Left forelimb (tissue), 1 donor: Measurements from ENCODE around the gene EPS8L3.

Source experiments
- DNase-seq: peaks from one replicate; pipeline ENCODE4 v3.0.0-alpha.2; 2018; ENCODE audit warnings: low spot score

The EPS8L3 gene

DNA sequence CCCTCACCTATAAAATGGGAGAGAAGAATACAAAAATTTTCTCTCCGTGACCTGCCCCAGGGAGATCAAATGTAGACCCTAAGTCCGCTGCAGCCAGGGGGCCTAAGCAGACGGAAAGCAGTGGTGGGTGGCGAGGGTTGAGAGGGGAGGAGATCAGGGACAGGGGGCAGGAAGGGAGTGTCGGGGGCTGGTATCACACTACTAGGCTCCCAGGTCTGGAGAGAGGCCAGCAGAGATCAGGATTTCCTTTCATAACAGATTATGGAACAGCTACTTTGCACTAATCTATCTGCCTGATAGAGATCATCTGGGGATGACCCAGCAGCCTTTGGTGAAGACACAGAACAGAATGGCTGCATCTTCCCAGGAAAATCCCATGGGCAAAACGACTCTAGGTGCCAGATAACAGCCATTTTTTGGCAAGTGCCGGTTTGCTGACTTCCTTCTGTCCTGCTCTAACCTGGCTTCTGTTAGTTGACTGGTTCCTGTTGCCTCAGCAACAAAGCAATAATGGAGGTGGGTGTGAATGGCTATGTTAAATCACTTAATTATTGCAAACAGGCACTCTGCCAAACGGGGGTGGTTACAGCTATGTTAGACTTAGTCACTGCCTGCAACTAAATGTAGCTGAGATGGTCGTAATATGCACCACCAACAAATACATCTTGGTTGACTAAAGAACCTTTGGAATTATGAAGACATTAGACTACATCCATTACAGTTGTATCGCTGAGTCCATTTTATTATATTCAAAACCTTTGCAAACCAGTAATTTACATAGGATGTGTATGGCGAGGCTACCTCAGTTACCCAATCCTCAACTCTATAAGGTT is 30.0 kb upstream of the EPS8L3 start:
- DNase-seq: peak; percentile 64

DNA sequence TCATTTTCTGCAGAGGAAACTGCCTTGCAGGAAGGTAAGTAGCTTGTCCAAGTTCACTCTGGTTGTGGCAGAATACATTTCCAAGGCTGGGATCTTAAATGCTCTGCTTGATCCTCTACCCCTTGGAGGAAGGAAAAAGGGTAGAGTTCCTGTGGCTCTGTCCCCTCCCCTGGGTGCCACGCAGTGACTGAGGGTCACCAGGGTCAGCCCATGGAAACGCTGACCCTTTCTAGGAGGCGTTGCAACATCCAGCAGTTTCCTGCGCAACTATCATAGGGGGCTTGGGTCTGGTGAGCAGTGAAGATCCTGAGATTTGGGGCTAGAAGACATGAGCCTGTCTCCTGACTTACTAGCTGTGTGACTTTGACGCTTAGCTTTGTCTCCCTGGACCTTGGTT is 29.4 kb upstream of the EPS8L3 start:
- DNase-seq: peak; percentile 42

DNA sequence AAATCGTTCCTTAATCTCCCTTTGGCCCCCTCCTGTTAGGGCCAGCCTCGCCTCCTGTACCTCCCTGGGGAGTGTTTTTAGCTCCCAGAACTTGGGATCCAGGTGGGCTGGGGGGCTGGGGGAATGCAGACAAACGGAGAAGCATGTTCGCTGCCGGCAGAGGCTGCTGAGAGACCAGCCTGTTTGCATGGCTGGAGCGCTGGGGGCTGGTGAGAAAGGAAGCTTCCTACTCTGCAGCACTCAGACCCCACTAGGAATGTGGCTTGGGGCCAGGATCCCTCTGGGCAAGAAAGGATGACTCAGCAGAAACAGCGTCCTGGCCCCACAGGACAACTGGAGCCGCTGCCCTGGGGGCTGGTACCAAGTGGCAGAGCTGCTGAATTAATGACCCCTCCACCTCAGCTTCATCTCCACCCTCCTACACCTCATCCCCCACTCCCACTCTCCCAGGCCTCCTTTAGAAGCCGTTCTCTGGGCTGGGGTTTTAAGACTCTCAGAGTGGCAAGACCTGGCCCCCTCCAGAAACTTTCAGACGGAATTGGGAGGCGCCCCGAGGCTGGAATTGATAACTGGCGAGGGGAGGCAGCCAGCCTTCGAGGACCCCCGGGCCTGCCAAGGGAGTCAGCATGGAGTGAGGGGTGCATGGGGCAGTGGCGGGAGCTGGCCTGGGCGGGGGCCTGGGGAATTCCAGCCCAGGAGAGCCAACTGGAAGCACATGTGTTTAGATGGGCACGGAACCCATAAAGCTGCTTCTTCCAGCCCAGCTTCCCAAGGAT is 28.5 kb upstream of the EPS8L3 start:
- DNase-seq: peak; percentile 78

DNA sequence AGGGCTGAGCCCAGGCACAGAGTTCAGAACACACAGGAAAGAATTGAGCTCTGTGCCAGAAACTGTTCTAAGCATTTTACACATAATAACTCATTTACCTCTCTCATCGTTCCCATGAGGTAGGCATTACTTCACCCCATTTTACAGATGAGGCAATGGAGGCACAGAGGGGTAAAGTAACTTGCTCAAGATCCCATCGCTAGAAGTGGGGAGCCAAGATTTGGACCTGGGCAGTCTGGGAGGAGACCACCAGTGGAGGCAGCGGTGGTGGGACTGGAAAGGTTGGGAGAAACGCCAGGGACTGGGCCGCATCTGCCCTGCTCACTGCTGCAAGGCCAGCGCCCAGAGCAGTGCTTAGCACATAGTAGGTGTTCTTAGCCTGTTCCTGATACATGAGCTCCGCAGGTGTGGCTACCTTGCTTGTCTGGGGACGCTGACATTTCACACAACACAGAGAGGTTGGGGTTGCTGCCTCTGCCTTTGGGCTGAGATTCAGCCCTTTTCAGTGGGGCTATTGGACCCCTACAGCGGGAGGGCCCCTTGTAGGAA is 27.8 kb upstream of the EPS8L3 start:
- DNase-seq: no peak

DNA sequence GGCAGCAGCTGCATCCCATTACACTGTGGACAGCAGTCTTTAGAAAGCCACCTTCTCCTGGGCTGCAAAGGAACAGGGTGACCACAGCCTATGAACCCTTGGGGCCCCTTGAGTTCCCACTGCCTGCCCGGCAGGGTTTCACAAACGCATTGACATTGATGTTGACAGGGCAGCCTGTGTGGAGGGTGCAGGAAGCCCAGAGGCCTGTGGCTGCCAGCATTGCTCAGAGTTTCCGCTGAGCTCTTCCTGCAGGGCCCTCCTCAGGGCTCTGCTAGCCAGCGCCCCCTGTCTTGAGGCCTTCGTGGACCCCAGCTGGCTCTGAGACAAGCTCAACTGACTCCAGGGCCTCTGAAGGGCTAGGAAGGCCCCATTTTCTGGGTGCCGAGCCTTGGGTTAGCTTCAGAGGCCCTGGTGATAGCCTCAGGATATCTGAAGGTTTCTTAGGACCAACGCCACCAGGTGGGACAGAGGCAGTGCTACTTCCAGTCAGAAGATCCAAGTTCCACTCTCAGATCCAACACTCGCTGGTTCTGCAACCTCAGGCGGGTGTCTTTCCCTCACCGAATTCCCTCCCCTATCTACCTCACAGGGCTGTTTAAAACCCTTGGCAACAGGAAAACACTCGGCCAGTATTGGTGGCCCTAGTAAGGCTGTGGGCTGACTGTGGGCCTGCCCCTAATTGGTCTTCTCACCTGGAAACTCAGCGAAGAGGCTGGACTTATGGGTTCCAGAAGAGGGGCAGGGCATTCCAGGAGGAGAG is 27.2 kb upstream of the EPS8L3 start:
- peak; percentile 71 for DNase-seq

DNA sequence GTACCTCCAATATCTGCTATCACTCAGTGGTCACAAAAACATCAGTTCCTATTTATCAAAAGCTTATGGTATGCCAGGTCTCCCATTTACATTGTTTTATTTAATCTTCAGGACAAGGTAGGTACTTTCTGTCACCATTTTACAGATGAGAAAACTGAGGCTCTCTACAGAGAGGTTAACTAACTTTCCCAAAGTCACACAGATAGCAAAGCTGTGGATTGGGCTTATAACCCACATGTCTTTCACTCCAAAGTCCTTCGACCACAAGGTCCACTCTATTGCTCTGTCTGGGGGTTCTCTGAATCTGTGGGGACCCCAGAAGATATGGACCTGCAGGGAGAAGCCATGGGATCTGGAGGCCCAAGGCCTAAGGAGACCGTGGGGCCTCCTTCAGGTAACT is 26.6 kb upstream of the EPS8L3 start:
- DNase-seq: no peak

DNA sequence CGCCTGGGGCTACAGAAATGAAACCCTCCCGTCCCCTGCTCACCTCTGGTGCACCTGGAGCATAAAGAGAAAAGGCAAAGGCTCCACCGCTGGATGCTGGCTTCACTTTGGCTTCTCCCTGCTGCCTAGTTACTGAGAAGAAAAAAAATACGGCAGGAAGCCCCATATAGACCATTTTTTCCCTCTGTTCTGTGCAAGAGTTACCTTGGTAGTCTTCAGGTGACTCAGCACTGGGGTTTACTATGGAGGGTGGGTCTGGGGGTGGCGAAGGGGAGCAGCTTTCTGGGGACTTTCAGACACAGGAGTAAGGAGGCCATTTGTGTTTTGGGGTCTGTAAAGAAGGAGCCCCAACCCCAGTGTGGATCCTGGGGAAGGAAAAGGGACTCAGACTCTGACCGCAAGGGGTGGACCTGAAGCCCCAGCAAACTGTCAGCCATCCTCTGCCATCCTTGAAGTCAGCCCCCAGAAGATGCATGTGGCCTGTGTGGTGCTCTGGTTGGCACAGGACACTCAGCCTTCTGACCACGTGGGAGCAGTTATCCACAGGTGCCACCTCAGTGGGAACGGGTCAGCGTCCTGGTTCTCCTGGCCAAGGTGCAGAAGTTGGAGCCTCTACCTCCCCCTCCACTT is 25.9 kb upstream of the EPS8L3 start:
- DNase-seq: peak; percentile 59

DNA sequence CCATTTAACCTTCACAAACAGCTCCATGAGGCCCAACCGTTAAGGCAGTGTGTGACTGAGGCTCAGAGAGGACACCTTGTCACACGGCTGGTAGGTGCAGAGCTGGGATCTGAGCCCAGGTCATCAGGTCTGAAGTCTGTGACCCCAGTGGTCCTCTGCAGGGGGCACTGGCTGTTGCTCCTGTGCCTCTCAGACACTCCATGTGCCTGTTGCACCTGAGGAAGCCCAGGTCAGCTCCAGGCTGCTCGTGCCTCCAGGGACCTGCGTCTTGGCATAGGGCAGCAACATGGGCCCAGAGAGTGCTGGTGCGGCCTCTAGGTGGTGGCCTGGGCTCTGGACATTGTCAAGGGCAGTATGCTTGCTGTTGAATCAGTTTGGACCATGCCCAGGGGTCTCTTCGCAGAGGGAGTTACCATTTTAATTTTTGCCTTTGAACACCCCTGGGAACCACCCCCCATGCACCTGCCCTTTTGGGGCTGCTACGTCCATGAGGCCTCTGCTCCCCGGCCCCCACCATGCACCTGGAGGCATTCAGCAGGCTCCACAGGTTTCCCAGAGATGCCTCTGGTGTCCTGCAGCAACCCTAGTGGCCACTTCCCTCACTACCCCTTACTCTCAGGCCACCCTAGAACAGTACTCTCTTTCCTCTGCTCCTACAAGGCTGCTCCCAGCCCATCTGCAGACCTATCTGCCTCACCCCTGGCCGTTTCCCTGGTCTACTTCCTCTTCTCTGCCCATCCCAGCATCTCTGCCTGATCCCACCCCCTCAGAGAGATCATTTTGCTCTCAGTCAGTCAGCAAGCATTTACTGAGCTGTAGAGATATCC is 25.2 kb upstream of the EPS8L3 start:
- DNase-seq: peak; percentile 63

DNA sequence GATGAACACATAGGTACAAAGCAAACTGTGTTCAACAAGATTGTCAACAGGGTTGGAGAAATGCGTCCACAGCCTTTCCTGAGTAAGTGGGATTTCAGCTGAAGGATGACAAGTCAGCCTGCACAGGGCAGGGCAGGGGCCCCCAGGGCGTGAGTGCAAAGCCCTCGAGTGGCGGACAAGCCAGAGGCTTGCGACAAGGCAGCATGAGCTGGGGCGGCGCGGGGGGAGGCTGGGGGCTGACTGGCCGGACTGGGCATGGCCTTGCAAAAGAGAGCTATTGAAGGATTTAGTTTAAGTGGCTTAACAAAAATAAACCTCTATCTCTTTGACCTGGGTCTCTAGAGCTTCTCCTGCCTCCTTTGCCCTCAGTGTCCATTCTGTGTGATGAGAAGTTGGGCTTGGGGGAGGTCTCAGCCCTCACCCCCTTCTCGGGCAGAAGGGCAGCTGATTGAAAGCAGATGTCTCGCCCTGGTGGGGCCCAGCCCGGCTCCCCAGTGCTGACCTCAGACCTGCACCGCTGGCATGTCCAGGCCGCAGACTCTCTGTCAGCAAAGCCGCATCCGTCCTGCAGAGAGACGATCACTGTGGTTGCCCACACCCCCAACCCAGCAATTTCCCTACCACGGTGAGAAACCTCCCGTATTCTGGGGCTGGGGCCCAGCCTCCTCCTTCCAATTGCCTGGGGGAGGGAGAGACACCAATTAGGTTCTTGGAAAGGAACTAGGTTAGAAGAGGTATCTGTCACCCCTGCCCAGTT is 24.3 kb upstream of the EPS8L3 start:
- peak; percentile 67 for DNase-seq

DNA sequence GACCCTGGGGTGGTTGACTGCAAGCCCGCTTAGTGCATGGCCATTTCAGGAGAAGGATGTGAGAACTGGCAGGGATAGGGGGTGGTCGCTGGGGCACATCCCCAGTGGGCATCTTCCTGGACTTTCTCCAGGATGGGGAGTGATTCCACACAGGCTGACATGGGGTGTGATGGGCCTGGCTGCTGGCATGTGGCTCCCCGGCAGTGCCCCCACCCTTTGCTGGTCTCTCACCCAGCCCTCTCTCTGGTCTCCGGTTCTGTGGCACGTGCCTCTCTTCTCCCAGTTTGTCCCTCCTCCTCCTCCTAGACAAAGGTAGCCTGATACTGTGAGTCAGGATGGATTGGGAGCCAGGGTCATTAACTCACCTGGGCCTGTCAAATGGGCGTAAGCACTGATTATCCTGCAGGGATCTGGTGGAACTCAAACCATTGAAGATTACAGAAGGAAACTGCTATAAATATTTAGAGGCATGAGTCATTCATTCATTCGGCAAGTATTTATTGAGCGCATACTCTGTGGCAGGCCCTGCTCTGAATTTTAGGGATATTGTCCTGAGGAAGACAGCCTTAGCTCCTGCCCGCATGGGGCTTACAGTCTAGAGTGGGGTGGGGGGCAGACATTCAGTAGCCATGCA is 23.6 kb upstream of the EPS8L3 start:
- peak; percentile 58 for DNase-seq

DNA sequence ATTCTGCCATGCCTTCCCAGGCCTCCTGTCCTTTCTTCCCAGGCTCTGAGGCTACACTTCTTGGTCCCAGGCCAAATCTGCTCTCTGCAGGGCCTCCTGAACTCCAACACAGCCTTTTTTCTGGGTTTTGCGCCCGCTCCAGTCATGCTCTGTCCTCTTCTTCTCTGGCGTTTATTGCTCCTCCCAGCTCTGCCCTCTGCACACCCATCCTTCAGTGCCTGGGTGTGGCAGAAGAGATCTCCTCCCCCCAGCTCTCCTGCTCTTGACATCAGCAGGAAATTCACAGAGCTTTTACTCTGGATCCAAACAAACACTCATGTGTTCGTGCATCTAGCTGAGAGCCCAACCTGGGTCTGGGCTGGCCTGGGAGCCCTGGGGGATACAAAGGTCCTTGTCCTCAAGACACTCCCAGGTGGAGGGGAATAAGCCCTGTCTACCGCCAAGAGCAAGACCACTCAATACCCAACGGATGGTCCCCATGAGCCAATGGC is 22.9 kb upstream of the EPS8L3 start:
- DNase-seq: peak; percentile 37

DNA sequence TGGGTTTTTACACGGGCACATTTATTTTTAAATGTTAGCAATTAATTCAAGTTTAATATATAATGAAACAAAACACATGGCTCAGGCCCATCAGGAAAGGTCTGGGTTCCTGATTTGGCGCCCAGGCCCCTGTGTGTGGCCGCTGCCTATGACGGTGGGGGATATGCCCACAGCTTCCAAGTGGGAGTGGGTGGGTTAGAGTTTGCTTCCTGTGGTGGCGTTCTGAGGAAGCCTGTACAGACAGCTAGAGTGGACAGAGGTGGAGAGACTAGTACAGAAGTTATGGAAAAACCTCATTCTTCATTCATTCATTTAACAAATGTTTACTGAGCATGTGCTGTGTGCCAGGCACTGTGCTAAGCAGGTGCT is 22.4 kb upstream of the EPS8L3 start:
- peak; percentile 18 for DNase-seq

DNA sequence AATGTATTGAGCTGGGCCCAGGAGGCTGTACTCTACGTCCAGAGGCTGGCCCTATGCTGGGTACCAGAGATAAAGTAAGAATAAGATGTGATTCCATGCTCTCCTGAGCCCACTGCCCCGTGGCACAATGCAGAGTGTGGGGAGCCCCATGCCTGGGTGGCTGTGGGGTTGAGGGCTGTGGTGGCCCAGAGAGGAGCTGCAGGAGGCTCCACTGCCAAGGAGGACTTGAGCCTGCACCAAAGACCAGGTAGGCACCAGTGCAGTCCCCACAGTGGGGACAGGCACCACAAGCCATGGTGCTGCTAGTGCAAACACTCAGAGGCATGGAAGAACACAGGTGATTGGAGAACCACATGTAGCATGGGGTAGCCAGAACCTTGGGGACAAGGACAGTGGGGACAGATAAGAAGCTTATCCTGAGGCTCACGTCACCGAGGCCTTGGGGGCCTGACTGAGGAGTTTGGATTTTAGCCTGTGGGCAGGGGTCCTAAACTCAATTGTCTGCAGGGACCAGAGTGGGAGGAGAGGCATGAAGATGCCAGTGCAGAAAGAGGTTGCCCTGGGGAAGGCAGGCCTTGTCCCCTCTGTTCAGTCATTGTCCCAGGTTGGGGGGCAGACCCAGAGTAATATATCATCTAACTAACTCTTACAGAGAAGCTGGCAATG is 21.9 kb upstream of the EPS8L3 start:
- DNase-seq: no peak

DNA sequence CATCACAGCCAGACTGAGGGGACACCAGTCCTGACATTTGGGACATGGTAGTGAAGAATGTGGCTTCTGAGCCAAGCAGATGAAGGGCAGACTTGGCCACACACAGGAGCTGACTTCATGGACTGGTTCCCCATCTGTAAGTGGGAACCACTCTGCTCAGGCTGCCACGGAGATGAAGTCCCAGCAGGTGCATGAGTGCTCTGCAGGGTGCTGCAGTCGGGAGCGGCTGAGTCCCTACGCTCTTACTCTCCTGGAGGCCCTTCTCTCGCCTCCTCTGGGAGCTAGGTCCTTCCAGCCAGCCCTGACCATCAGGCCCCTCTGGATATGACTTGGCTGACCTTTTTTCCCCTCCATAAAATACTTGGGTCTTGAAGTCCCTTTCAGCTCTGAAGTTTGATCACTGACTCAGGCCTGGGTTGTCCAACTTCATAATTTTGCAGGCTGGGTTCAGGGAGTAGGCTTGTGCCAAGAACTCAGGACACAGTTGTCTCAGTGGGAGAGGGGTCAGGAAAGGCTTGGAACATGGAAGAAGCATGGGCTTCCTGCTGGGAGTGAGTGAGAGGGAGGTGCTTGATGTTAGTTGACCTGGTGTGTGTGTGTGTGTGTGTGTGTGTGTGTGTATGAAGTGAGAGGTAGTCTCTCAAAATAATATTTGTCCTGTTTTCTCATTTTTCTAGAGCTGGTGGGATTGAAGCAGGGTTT is 21.0 kb upstream of the EPS8L3 start:
- no peak for DNase-seq

DNA sequence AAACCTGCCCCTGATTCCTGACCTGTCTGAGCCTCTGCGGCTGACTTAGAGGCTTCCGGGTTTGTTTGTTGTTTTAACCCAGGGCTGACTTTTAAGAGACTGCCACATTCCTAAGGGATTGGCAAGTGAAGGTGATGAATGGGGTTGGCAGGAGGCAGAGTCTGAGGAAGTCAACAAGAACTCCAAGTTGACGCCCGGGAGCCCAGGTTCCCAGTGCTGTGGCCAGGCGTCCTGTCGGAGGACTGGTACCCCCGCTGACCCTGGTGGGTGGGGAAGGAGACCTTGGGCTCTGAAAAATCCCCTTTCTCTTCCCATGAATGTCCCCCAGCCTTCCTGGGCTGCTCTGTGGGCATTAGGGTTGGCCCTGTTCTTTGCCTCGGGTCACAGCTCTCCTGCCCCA is 19.7 kb upstream of the EPS8L3 start:
- DNase-seq: no peak

DNA sequence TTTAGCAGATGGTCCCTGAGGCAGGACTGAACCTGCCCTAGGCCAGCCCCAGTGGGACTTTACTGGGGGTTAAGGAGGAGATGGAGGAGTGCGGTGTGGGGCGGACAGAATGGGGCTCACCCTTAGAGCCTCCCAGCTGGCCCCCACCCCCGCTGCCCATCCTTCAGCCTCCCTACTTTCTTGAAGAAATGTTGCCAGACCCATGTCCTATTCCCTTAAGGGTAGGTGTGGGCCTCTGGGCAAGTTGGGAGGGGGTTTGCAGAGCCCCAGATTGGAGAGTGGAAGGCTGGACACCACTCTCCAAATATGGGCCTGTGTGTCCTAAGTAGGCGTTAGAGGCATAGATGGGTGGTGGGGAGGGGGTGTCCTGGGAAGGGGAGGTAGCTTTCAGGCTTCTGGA is 19.2 kb upstream of the EPS8L3 start:
- DNase-seq: no peak

DNA sequence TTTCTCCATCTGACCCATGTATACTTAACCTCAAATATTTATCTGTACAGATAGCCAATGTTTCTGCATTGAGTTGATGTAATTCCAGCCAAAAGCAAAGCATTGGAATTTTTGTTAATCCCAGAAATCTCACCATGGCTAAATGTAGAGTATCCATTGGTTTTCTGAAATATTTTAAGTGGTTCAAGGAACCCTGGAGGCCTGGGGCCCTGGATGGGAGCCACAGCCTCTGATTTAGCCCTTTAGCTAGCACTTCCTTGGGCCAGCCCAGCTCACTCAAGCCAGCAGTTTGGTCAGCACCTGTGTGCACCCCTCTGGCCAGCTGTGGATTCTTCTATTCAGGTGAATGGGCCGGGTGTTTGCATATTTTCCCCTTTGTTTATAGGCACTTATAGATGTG is 18.8 kb upstream of the EPS8L3 start:
- no peak for DNase-seq

DNA sequence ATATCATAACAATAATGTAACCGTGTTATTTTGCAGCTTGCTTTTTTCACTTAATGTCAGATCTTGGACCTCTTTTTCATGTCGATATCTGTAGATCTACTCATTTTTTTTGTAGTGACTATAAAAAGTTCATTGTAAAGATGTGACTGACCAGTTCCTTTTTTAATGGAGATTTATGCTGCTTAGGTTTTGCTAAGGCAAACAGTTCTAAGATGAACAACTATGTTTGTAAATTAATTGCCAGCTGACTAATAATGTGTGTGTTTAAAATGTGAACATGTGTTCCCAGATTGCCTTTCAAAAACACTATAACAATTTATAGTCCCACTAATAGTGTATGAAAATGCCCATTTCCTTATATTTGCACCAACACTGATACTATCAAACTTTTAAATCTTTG is 18.1 kb upstream of the EPS8L3 start:
- no peak for DNase-seq
